ENCODE data around the gene FRMD6. TPM values are rescaled to one million over a fixed set of nuclear protein-coding genes. Genes with fewer than 3 reads are reported as not detected.
"Not testable (repeated sequence)": the region's sequence is repeated elsewhere in the genome, so short reads cannot be mapped to it uniquely, and the experiment has no call there.

Gene FRMD6
- total RNA-seq, 1 donor: 16.2 TPM

- DNase-seq (ENCODE audit: low read depth in 2 of 3, low spot score in 2 of 3): peak in 2 of 3 donors; percentile 9 to 14
Observed at GRCh38 chr14:51716610-51717009, 64.9 kb downstream of the FRMD6 start.

GRCh38 chr14:51717766-51718165, 66.1 kb downstream of the FRMD6 start:
- DNase-seq (ENCODE audit: low read depth in 2 of 3, low spot score in 2 of 3): no peak

- no peak for DNase-seq (ENCODE audit: low read depth in 2 of 3, low spot score in 2 of 3)
Observed at GRCh38 chr14:51719955-51720354, 68.2 kb downstream of the FRMD6 start.

GRCh38 chr14:51723990-51724389, 72.3 kb downstream of the FRMD6 start:
- DNase-seq (ENCODE audit: low read depth in 2 of 3, low spot score in 2 of 3): no peak

- no peak for DNase-seq (ENCODE audit: low read depth in 2 of 3, low spot score in 2 of 3)
Observed at GRCh38 chr14:51724650-51725049, 72.9 kb downstream of the FRMD6 start.

- no peak for DNase-seq (ENCODE audit: low read depth in 2 of 3, low spot score in 2 of 3)
Observed at GRCh38 chr14:51725061-51725460, 73.4 kb downstream of the FRMD6 start.

- DNase-seq (ENCODE audit: low read depth in 2 of 3, low spot score in 2 of 3): no peak
Observed at GRCh38 chr14:51726166-51726899, 74.6 kb downstream of the FRMD6 start.

GRCh38 chr14:51727526-51727925, 75.8 kb downstream of the FRMD6 start:
- DNase-seq (ENCODE audit: low read depth in 2 of 3, low spot score in 2 of 3): no peak

GRCh38 chr14:51730098-51730497, 78.4 kb downstream of the FRMD6 start:
- DNase-seq (ENCODE audit: low read depth in 2 of 3, low spot score in 2 of 3): peak in 1 of 3 donors; percentile 37

- no peak for DNase-seq (ENCODE audit: low read depth in 2 of 3, low spot score in 2 of 3)
Observed at GRCh38 chr14:51730684-51731083, 79.0 kb downstream of the FRMD6 start.

- DNase-seq (ENCODE audit: low read depth in 2 of 3, low spot score in 2 of 3): no peak
Observed at GRCh38 chr14:51732494-51733112, 80.9 kb downstream of the FRMD6 start.

GRCh38 chr14:51733147-51733546, 81.4 kb downstream of the FRMD6 start:
- DNase-seq (ENCODE audit: low read depth in 2 of 3, low spot score in 2 of 3): no peak

- DNase-seq (ENCODE audit: low read depth in 2 of 3, low spot score in 2 of 3): no peak
Observed at GRCh38 chr14:51735851-51736250, 84.1 kb downstream of the FRMD6 start.

GRCh38 chr14:51738754-51739153, 87.0 kb downstream of the FRMD6 start:
- no peak for DNase-seq (ENCODE audit: low read depth in 2 of 3, low spot score in 2 of 3)

- DNase-seq (ENCODE audit: low read depth in 2 of 3, low spot score in 2 of 3): peak in 1 of 3 donors; percentile 10
Observed at GRCh38 chr14:51743588-51744000, 91.9 kb downstream of the FRMD6 start.

- DNase-seq (ENCODE audit: low read depth in 2 of 3, low spot score in 2 of 3): peak in 1 of 3 donors; percentile 10
Observed at GRCh38 chr14:51744372-51745130, 92.8 kb downstream of the FRMD6 start.

- peak in 1 of 3 donors; percentile 3 for DNase-seq (ENCODE audit: low read depth in 2 of 3, low spot score in 2 of 3)
Observed at GRCh38 chr14:51746823-51747222, 95.1 kb downstream of the FRMD6 start.

- peak in 2 of 3 donors; percentile 5 to 18 for DNase-seq (ENCODE audit: low read depth in 2 of 3, low spot score in 2 of 3)
Observed at GRCh38 chr14:51750542-51750941, 98.8 kb downstream of the FRMD6 start.

- DNase-seq (ENCODE audit: low read depth in 2 of 3, low spot score in 2 of 3): not testable (repeated sequence)
Observed at GRCh38 chr14:51751611-51752345, 100.1 kb downstream of the FRMD6 start.

GRCh38 chr14:51757756-51758155, 106.0 kb downstream of the FRMD6 start:
- peak in 2 of 3 donors; percentile 13 to 55 for DNase-seq (ENCODE audit: low read depth in 2 of 3, low spot score in 2 of 3)

GRCh38 chr14:51759950-51760349, 108.2 kb downstream of the FRMD6 start:
- no peak for DNase-seq (ENCODE audit: low read depth in 2 of 3, low spot score in 2 of 3)
